Posterior vena cava (tissue), 2 donors: Measurements from ENCODE around the gene ITIH4. TPM values are rescaled to one million over a fixed set of nuclear protein-coding genes. Genes with fewer than 3 reads are reported as not detected.
"Not testable (repeated sequence)": the region's sequence is repeated elsewhere in the genome, so short reads cannot be mapped to it uniquely, and the experiment has no call there.

Experiments used
- DNase-seq: peaks from one replicate; pipeline ENCODE4 v3.0.0-alpha.2; 2020; ENCODE audit warnings: low spot score
- intact Hi-C, 2 donors: fragments of 100-400 bp; cut with DNase I; formaldehyde crosslinking; loops; one replicate each; pipeline versions ENCODE4 v1.14.1 to v1.14.2; 2022 to 2023
- microRNA-seq, 2 donors: library from miRNA; unstranded; fragments of <30 nt; microRNA quantifications; one replicate each; pipeline ENCODE4 v1.2.0, GENCODE V29; 2020 to 2021; ENCODE audit warnings: borderline microRNAs expressed in 2 of 2
- total RNA-seq, 2 donors: library from RNA; stranded (reverse); fragmentation: NEBNext Ultra II Directional; extraction: Animal tissue kit (Norgen Biotek cat#: 25700); gene quantifications; one replicate each; pipeline ENCODE4 v1.2.1, GENCODE V29; 2021
- donor health status: DM: yes; HTN: yes; CAD: no.
- donor health status: DM: yes; HTN: yes; CAD: no.

The ITIH4 gene
- total RNA-seq, 2 donors from 2014 or later, result 19.1 to 28.8 TPM

GRCh38 chr3:52777127-52777958 lies 53.1 kb downstream of the ITIH4 start, which contains the start of gene ITIH1:
ITIH1 (plus strand) TSS chr3:52777599; CDS start chr3:52777616, 17 bp downstream.
- intact Hi-C loops, result no loop called here
- DNase-seq, result peak; percentile 70

GRCh38 chr3:52776486-52776885 lies 54.0 kb downstream of the ITIH4 start:
- peak; percentile 36 for DNase-seq
- intact Hi-C loops, result not testable (repeated sequence)

DNA sequence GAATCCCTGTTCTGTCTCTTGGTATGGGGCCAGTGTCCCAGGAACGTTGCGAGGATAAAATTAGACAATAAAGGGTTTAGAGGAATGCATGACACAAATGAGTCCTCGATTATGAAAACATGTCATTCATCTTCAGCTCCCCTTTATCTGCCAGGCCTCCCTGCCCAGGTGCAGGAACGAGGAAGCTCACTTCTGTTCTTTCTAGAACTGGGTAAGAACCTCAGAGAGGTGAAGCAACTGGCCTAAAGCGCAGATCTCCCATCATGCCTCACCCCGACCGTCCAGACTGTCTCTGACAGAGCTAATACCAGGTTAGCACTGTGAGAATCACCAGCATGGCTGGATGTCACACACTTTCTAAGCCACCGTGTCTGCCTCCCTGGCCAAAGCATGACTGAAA lies 54.6 kb downstream of the ITIH4 start:
- intact Hi-C loops, result no loop called here
- peak; percentile 23 for DNase-seq

GRCh38 chr3:52774901-52775864 lies 55.3 kb downstream of the ITIH4 start:
- intact Hi-C loops, result no loop called here
- DNase-seq, result peak; percentile 84

DNA sequence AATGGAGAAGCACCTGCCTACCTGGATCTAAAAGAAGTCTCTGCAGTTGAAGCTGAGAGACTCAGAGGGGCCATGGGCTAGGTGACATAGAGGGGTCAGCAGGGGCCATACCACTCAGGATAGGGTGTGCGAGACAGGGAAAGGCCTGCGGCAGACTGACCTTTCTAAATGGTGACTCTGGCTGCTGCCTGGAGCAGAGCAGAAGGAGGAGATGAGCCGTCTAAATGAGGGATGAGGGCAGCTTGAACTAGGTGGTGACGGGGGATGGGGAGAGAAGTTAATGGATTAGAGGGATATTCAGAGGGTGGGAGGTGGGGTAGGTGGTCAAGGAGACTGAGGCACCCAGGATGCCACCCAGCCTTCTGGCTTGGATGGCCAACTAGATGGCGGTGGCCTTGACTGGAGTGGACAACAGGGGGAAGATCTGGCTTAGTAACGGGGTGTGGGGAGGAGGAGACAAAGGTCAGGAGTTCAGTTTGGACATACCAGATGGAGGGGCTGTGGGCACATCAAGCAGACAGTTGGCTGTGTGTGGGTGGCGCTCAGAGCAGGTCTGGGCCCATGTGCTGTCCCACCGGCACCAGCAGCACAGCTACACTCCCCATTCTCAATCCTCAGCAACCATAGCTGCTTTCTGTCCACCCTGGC lies 56.3 kb downstream of the ITIH4 start:
- DNase-seq, result peak; percentile 68
- intact Hi-C loops, result no loop called here

GRCh38 chr3:52773361-52774065 lies 57.0 kb downstream of the ITIH4 start:
- DNase-seq, result peak; percentile 60
- intact Hi-C loops, result no loop called here

GRCh38 chr3:52771702-52772101 lies 58.8 kb downstream of the ITIH4 start:
- intact Hi-C loops, result loop anchor here in 1 of 2 donors (2.0 kb wide), 1 partner anchor 51 kb away; no protein-coding TSS in a partner anchor

GRCh38 chr3:52771334-52771681 lies 59.2 kb downstream of the ITIH4 start:
- intact Hi-C loops, result loop anchor here in 1 of 2 donors (2.0 kb wide), 1 partner anchor 51 kb away; no protein-coding TSS in a partner anchor
- DNase-seq, result no peak

More at GRCh38 chr3:52771702-52772101, 58.8 kb downstream of the ITIH4 start:
- peak; percentile 58 for DNase-seq

DNA sequence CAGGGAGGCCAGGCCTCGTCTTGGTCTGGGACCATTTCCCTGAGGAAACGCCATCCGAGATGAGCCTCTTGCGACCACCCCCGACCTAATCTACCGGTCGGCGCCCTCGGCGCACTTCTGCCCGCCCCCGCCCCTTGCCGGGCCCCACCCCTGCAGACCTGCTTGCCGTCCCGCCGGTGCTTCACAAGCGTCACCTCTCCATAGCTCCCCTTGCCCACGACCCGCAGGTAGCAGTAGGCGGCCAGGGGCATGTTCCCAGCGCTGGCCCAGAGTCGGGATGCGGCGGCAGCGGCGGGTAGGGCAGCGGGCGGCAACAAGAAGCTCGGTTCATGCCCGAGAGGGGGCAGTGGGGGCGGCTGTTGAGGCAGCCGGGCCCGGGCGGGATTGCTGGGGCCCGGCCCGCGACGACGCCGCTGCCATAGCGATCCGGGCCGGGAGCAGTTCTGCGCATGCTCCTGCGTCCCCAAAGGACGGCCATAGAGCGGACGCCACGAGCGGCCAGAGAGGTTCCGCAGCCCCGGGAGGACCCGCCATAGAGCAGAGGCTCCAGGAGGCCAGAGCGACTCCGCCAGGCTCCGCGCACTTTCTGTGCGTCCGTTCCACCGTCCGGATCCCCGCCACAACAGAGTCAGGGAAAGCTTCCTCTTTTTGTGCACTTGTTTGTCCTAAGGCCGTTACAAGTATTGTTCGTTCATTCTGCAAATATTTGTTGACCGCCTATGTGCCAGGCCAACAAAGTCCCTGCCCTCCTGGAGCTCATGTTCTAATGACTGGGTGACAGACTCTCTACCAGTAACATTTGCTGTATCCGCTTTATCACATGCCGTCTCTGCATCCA lies 59.8 kb downstream of the ITIH4 start, which contains the start of gene NEK4:
NEK4 (minus strand) TSS at position 445 of the 838 bp plus-strand sequence; CDS start at position 251, 194 bp downstream.
- peak; percentile 98 for DNase-seq
- intact Hi-C loops, result loop anchor here in 1 of 2 donors (2.0 kb wide), 1 partner anchor 52 kb away; no protein-coding TSS in a partner anchor

GRCh38 chr3:52769786-52770455 lies 60.6 kb downstream of the ITIH4 start:
- intact Hi-C loops, result loop anchor here in 1 of 2 donors (2.0 kb wide), 1 partner anchor 53 kb away; no protein-coding TSS in a partner anchor
- DNase-seq, result no peak

DNA sequence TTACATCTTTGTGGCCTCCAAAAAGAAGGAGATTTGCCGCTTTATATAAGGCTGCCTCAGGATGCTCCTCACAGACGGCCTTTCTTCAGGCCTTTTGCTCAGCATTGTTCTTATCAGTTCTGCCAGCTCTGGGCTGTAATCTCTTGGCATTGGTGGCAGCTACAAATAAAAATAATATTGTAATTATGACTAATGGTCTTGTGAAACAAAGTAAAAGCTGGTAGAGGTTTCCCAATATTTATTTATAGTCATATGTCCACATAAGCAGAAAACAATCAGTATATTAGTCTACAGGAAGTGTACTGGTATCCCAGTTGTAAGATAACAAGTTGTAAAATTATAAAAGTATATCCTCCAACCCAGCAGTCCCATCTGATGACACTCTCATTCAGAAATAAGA lies 67.0 kb downstream of the ITIH4 start:
- intact Hi-C loops, result no loop called here
- DNase-seq, result no peak

Small RNA genes within 50 kb of the gene (microRNA-seq; reads per million reads assigned to microRNA genes)
- gene MIR8064, result 0 reads per million in 2 donors

Other genes with a start within 250 kb of the ITIH4 start
- gene PBRM1, start 144.8 kb downstream of the ITIH4 start, total RNA-seq, result 10 to 100 TPM; 63.8 to 78.1 TPM
- gene GNL3, start 144.6 kb downstream of the ITIH4 start, total RNA-seq, result 10 to 100 TPM; 46.1 to 50.5 TPM
- 10 to 100 TPM; 33.5 to 55.9 TPM for gene GLT8D1, start 124.9 kb downstream of the ITIH4 start, total RNA-seq
- 10 to 100 TPM; 63.9 to 70.2 TPM for gene SPCS1, start 124.6 kb downstream of the ITIH4 start, total RNA-seq
- 10 to 100 TPM; 17.3 to 21.5 TPM for gene NEK4, start 59.7 kb downstream of the ITIH4 start, total RNA-seq
- 1 to 10 TPM; 1.3 to 2.6 TPM for gene ITIH1, start 53.1 kb downstream of the ITIH4 start, total RNA-seq
- gene ITIH3, start 35.9 kb downstream of the ITIH4 start, total RNA-seq, result 10 to 100 TPM; 14.8 to 16.1 TPM
- gene MUSTN1, start 4.3 kb upstream of the ITIH4 start, total RNA-seq, result 100 to 1,000 TPM in 1 of 2 donors, 10 to 100 TPM in 1; 78.5 to 105 TPM
- gene STIMATE, start 66.9 kb upstream of the ITIH4 start, total RNA-seq, result 10 to 100 TPM; 20.7 to 24.1 TPM
- 1 to 10 TPM; 9.4 to 9.8 TPM for gene SFMBT1, start 215.4 kb upstream of the ITIH4 start, total RNA-seq